ENCODE results near the gene PLXNA1. TPM values are rescaled to one million over a fixed set of nuclear protein-coding genes. Genes with fewer than 3 reads are reported as not detected.

The PLXNA1 gene
- total RNA-seq, 6 experiments from 2014 or later, result 40.8 to 56.1 (median 45.4) TPM

DNA sequence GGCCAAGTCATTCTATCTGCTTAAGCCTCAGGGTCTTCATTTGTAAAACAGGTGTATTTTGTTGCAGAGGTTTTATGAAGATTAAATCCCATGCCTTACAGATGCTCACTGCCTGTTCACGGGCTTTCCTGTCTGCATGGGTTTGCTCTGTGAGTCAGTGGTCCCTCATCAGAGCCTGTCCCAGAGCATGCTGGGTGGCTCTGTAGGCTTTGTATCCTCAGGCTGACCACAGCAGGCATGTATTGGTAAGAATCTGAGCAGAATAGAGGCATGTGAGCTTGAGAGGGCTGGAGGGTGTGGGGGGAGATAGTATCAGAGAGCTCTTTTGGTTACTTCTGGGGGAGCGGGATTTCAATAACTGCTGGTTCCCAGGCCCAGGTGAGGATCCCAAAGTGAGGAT is 45.4 kb upstream of the PLXNA1 start:
- TF ChIP-seq, protein P1, sequence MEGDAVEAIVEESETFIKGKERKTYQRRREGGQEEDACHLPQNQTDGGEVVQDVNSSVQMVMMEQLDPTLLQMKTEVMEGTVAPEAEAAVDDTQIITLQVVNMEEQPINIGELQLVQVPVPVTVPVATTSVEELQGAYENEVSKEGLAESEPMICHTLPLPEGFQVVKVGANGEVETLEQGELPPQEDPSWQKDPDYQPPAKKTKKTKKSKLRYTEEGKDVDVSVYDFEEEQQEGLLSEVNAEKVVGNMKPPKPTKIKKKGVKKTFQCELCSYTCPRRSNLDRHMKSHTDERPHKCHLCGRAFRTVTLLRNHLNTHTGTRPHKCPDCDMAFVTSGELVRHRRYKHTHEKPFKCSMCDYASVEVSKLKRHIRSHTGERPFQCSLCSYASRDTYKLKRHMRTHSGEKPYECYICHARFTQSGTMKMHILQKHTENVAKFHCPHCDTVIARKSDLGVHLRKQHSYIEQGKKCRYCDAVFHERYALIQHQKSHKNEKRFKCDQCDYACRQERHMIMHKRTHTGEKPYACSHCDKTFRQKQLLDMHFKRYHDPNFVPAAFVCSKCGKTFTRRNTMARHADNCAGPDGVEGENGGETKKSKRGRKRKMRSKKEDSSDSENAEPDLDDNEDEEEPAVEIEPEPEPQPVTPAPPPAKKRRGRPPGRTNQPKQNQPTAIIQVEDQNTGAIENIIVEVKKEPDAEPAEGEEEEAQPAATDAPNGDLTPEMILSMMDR (IDR thresholded peaks at IDR 0.05), result no peak
- H3K27ac Mint-ChIP-seq, result no peak overlapping the region
- H3K36me3 Mint-ChIP-seq (ENCODE audit: low read depth), result no peaks in the 10 kb centered on the region
- no peaks in the 10 kb centered on the region for H3K9me3 Mint-ChIP-seq
- H3K27me3 Mint-ChIP-seq (ENCODE audit: insufficient read depth), result no peaks in the 10 kb centered on the region
- no peak for DNase-seq
- H3K4me3 Mint-ChIP-seq, result no peak overlapping the region
- H3K4me1 Mint-ChIP-seq (ENCODE audit: low read depth), result peaks cover 63% of the 10 kb centered on the region

DNA sequence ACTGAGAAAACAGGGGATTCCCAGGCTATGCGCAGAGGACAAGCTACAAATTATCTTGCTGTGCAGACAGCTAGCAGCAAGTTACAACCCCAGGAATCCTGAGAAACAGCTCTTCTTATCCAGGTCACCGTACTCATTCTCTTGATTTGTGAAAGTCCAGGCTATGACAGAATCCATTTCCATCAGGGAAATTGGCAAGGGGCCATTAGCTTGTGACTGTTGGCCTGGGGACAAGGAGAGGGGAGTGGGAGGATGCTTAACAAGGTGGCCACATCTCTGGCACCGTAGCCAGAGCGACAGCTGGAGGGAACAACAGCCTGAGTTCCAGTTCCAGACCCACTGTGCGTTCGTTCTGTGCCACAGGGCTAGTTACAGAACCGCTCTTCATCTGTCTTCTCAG is 44.9 kb upstream of the PLXNA1 start:
- H3K27ac Mint-ChIP-seq, result no peak overlapping the region
- no peaks in the 10 kb centered on the region for H3K9me3 Mint-ChIP-seq
- H3K27me3 Mint-ChIP-seq (ENCODE audit: insufficient read depth), result no peaks in the 10 kb centered on the region
- H3K4me1 Mint-ChIP-seq (ENCODE audit: low read depth), result peaks cover 58% of the 10 kb centered on the region
- no peaks in the 10 kb centered on the region for H3K36me3 Mint-ChIP-seq (ENCODE audit: low read depth)
- DNase-seq, result no peak
- TF ChIP-seq, protein P1 (IDR thresholded peaks at IDR 0.05), result no peak
- no peak overlapping the region for H3K4me3 Mint-ChIP-seq

DNA sequence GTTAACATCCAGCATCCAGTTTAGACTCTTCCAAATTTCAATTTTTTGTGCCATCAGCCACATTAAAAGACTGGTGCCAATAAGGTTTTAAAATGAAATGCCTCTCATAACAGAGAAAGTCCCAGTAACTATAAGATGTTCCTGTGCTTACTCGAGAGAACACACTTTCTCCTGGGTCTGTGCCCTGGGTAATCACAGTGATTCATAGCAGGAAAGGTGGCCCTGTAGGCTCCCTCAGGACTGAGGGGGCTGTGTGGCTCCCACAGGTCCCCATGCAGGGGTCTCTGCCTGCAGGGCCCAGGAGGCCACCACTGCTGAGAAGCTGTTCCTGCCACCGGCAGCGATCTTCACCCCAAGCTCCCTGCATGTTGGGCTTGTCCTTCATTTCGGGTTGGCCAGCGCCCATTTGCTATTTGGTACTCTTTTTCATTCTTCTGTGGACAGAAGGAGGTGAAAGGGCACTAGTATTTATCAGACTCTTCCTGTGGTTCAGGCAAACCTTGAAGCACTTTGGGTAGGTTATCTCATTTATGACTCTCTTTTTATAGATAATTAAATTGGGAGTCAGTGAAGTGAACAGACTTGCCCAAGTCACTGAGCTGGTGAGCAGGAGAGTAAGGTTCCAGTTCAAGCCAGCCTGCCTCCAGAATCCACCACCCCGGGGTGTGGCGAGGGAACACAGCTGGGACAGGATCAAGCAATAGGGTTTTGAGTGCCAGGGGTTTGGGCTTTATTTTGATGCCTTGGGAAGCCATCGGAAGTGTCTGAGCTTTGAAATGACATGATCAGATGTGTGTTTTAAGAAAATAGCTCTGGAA is 44.2 kb upstream of the PLXNA1 start:
- Mint-ChIP-seq H3K27me3 (ENCODE audit: insufficient read depth) (no peaks in the 10 kb centered on the region), H3K4me1 (ENCODE audit: low read depth) (peaks cover 51% of the 10 kb centered on the region)

DNA sequence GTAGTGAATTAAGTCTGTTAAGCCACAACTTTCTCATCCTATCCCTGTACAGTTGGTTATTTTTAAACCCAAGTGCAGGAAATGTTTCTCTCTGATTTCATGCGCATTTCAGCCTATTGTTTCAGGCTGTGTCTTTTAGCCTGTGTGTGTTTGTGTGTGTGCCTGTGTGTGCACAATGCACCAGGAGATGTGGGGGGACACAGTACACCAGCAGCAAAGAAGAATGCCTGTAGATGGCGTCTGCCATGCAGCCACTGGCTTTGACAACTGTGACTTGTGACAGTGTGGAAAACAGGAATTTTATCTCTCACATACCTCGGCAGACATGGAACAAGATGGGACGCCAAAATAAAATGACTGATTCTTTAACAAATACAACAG is 43.6 kb upstream of the PLXNA1 start:
- no peak for DNase-seq

More for the DNA sequence above, 44.2 kb upstream of the PLXNA1 start:
- Mint-ChIP-seq H3K36me3 (ENCODE audit: low read depth) (no peaks in the 10 kb centered on the region), H3K9me3 (no peaks in the 10 kb centered on the region), H3K27ac (peak overlapping the region; percentile 32; the same call in 1 of the 2 replicates), H3K4me3 (no peak overlapping the region)
- DNase-seq, result no peak
- TF ChIP-seq, protein P1 (IDR thresholded peaks at IDR 0.05), result no peak

DNA sequence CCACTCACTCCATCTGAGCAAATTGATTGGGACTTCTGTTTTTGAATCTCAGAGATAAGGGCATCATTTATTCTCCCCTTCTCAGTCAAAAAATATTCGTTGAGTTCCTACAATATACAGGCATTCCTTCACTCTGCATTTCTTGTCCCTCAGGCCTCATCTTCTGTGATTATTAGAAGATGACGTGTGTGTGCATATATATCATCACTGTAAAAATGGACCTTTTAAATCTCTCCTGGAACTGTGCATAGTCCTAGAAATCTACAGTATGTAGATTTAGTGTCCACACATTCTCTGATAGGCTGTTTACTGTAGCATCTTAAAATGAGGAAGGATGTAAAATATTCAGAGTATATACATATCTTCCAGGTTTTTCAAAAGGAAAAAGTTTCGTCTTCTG is 43.2 kb upstream of the PLXNA1 start:
- Mint-ChIP-seq H3K27me3 (ENCODE audit: insufficient read depth) (no peaks in the 10 kb centered on the region), H3K4me3 (no peak overlapping the region), H3K4me1 (ENCODE audit: low read depth) (peaks cover 41% of the 10 kb centered on the region), H3K36me3 (ENCODE audit: low read depth) (no peaks in the 10 kb centered on the region), H3K9me3 (no peaks in the 10 kb centered on the region), H3K27ac (no peak overlapping the region)
- TF ChIP-seq, protein P1 (IDR thresholded peaks at IDR 0.05), result no peak
- no peak for DNase-seq

More for the DNA sequence above, 43.6 kb upstream of the PLXNA1 start:
- H3K36me3 Mint-ChIP-seq (ENCODE audit: low read depth), result no peaks in the 10 kb centered on the region
- no peaks in the 10 kb centered on the region for H3K27me3 Mint-ChIP-seq (ENCODE audit: insufficient read depth)
- H3K9me3 Mint-ChIP-seq, result no peaks in the 10 kb centered on the region
- peaks cover 45% of the 10 kb centered on the region for H3K4me1 Mint-ChIP-seq (ENCODE audit: low read depth)
- TF ChIP-seq, protein P1 (IDR thresholded peaks at IDR 0.05), result peak; percentile 14; the same call in 1 of the 2 replicates
- no peak overlapping the region for H3K4me3 Mint-ChIP-seq
- H3K27ac Mint-ChIP-seq, result no peak overlapping the region; the same call in 1 of the 2 replicates

All from HFFc6 (cell line).